ENCODE data around the gene ITGAD. TPM values are rescaled to one million over a fixed set of nuclear protein-coding genes. Genes with fewer than 3 reads are reported as not detected.

The ITGAD gene
- total and polyA plus RNA-seq, 2 experiments from 2014 or later, result not detected

- Histone ChIP-seq H3K36me3 (ENCODE audit: insufficient read depth) (no peaks in the 10 kb centered on the region), H3K27ac (ENCODE audit: low read depth) (no peak overlapping the region), H3K27me3 (ENCODE audit: insufficient read depth) (no peaks in the 10 kb centered on the region), H3F3A (replicated peaks; ENCODE audit: low read depth) (no peaks in the 10 kb centered on the region), H3K4me2 (no peak overlapping the region), H3K4me3 (no peak overlapping the region), H3K9me2 (ENCODE audit: insufficient read depth) (no peaks in the 10 kb centered on the region), H2AFZ (no peak overlapping the region), H3K4me1 (ENCODE audit: insufficient read depth) (no peaks in the 10 kb centered on the region), H3K79me2 (replicated peaks; ENCODE audit: insufficient read depth) (no peaks in the 10 kb centered on the region), H4K20me1 (replicated peaks; ENCODE audit: insufficient read depth) (no peaks in the 10 kb centered on the region; the same call in 1 of the 2 replicates)
- ATAC-seq, result no peak
- H3K27ac Mint-ChIP-seq, result no peak overlapping the region
- H3K4me3 Mint-ChIP-seq, result no peak overlapping the region
- no peak for DNase-seq (ENCODE audit: low spot score)
- TF ChIP-seq, protein P1, sequence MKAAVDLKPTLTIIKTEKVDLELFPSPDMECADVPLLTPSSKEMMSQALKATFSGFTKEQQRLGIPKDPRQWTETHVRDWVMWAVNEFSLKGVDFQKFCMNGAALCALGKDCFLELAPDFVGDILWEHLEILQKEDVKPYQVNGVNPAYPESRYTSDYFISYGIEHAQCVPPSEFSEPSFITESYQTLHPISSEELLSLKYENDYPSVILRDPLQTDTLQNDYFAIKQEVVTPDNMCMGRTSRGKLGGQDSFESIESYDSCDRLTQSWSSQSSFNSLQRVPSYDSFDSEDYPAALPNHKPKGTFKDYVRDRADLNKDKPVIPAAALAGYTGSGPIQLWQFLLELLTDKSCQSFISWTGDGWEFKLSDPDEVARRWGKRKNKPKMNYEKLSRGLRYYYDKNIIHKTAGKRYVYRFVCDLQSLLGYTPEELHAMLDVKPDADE (IDR thresholded peaks at IDR 0.05), result no peak
- H3K27me3 Mint-ChIP-seq (ENCODE audit: insufficient read depth, low read depth, poor library complexity), result peaks cover 7% of the 10 kb centered on the region
- peaks cover 4% of the 10 kb centered on the region for H3K9me3 Mint-ChIP-seq
- no peaks in the 10 kb centered on the region for H3K4me1 Mint-ChIP-seq
- no peaks in the 10 kb centered on the region; the same call in 2 of the 3 replicates for H3K36me3 Mint-ChIP-seq (ENCODE audit: low read depth)
These were observed 29.4 kb upstream of the ITGAD start for GRCh38 chr16:31363721-31364120.

- Histone ChIP-seq H3K4me1 (ENCODE audit: insufficient read depth) (no peaks in the 10 kb centered on the region), H3K9me2 (ENCODE audit: insufficient read depth) (no peaks in the 10 kb centered on the region), H2AFZ (no peak overlapping the region), H4K20me1 (replicated peaks; ENCODE audit: insufficient read depth) (no peaks in the 10 kb centered on the region; the same call in 1 of the 2 replicates), H3F3A (replicated peaks; ENCODE audit: low read depth) (no peaks in the 10 kb centered on the region), H3K4me2 (no peak overlapping the region), H3K4me3 (no peak overlapping the region), H3K27ac (ENCODE audit: low read depth) (no peak overlapping the region), H3K27me3 (ENCODE audit: insufficient read depth) (no peaks in the 10 kb centered on the region), H3K79me2 (replicated peaks; ENCODE audit: insufficient read depth) (no peaks in the 10 kb centered on the region), H3K36me3 (ENCODE audit: insufficient read depth) (no peaks in the 10 kb centered on the region)
- Mint-ChIP-seq H3K4me1 (no peaks in the 10 kb centered on the region), H3K27ac (no peak overlapping the region), H3K4me3 (no peak overlapping the region), H3K36me3 (ENCODE audit: low read depth) (no peaks in the 10 kb centered on the region; the same call in 2 of the 3 replicates), H3K9me3 (peaks cover 4% of the 10 kb centered on the region), H3K27me3 (ENCODE audit: insufficient read depth, low read depth, poor library complexity) (peaks cover 7% of the 10 kb centered on the region)
- DNase-seq (ENCODE audit: low spot score), result no peak
- TF ChIP-seq STAT1 (IDR thresholded peaks at IDR 0.05; ENCODE audit: unreplicated experiment), result no peak
- no peak for TF ChIP-seq POLR2AphosphoS5 (IDR thresholded peaks at IDR 0.05; ENCODE audit: low read depth)
- no peak for ATAC-seq
These were observed 28.7 kb upstream of the ITGAD start for GRCh38 chr16:31364421-31364820.

DNA sequence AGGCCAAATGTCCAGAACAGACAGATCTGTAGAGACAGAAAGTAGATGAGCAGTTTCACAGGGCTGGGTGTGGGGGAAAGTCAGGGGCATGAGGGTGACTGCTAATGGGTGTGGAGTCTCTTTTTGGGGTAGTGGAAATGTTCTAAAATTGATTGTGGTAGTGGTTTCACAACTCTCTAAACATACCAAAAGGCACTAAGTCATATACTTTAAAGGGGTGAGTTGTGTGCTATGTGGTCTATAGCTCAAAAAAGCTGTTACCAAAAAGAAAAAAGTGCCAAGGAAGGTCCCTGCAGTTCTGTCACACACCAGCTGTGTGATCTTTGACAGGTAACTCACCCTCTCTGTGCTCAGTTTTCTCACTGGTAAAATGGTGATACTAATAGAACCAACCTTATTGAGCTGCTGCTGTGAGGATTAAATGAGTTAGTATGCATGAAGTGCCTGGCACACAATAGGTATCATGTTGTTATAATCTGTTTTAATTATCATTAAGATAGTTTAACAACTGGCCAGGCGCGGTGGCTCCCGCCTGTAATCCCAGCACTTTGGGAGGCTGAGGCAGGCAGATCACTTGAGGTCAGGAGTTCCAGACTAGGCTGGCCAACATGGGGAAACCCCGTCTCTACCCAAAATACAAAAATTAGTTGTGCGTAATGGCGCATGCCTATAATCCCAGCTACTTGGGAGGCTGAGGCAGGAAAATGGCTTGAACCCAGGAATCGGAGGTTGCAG lies 27.8 kb upstream of the ITGAD start:
- no peaks in the 10 kb centered on the region; the same call in 1 of the 2 replicates for H4K20me1 ChIP-seq (replicated peaks; ENCODE audit: insufficient read depth)
- H3K79me2 ChIP-seq (replicated peaks; ENCODE audit: insufficient read depth), result no peaks in the 10 kb centered on the region
- H3K27me3 ChIP-seq (ENCODE audit: insufficient read depth), result no peaks in the 10 kb centered on the region
- no peaks in the 10 kb centered on the region for H3K36me3 ChIP-seq (ENCODE audit: insufficient read depth)
- no peaks in the 10 kb centered on the region for H3K9me2 ChIP-seq (ENCODE audit: insufficient read depth)
- Mint-ChIP-seq H3K4me3 (no peak overlapping the region), H3K27ac (no peak overlapping the region), H3K9me3 (peaks cover 7% of the 10 kb centered on the region), H3K27me3 (ENCODE audit: insufficient read depth, low read depth, poor library complexity) (peaks cover 7% of the 10 kb centered on the region), H3K4me1 (no peaks in the 10 kb centered on the region), H3K36me3 (ENCODE audit: low read depth) (no peaks in the 10 kb centered on the region; the same call in 2 of the 3 replicates)
- no peak overlapping the region for H3K4me2 ChIP-seq
- H3K4me3 ChIP-seq, result no peak overlapping the region
- H2AFZ ChIP-seq, result no peak overlapping the region
- H3F3A ChIP-seq (replicated peaks; ENCODE audit: low read depth), result no peaks in the 10 kb centered on the region
- no peak overlapping the region for H3K27ac ChIP-seq (ENCODE audit: low read depth)
- H3K4me1 ChIP-seq (ENCODE audit: insufficient read depth), result no peaks in the 10 kb centered on the region
- ATAC-seq, result no peak
- DNase-seq (ENCODE audit: low spot score), result no peak
- no peak for TF ChIP-seq STAT1 (IDR thresholded peaks at IDR 0.05; ENCODE audit: unreplicated experiment)

Measured in GM23338 (cell line).